Brain microvascular endothelial cell (primary cell): ENCODE measurements around the gene NRP1.
A peak's percentile ranks its signal among the peaks of the same experiment; 100 is the strongest.

Source experiments
- DNase-seq: peaks from one replicate; pipeline ENCODE4 v3.0.0-alpha.2; 2020
- H3K27ac ChIP-seq: fragments of 250-450 bp; sonication (Bioruptor Pico); 2 replicates; pipeline ENCODE4 v1.5.1; 2020; ENCODE audit warnings: mild to moderate bottlenecking, moderate library complexity
- H3K27me3 ChIP-seq: fragments of 250-450 bp; sonication (Bioruptor Pico); replicated peaks from 2 replicates; pipeline ENCODE4 v1.5.1; 2020; ENCODE audit warnings: mild to moderate bottlenecking
- H3K36me3 ChIP-seq: fragments of 250-450 bp; sonication (Bioruptor Pico); replicated peaks from 2 replicates; pipeline ENCODE4 v1.5.1; 2020; ENCODE audit warnings: mild to moderate bottlenecking
- H3K4me3 ChIP-seq: 2 replicates; pipeline ENCODE4 v1.5.1; 2011; ENCODE audit warnings: low read depth, mild to moderate bottlenecking, control low read depth, low read length, moderate library complexity
- CTCF ChIP-seq: IDR thresholded peaks from 2 replicates; pipeline ENCODE4 v1.5.1; 2011; ENCODE audit warnings: low read depth, mild to moderate bottlenecking, moderate library complexity, low read length, control low read depth, inconsistent platforms; ENCODE audit errors: missing control alignments
- in situ Hi-C: cut with HindIII; loops from 2 replicates; pipeline ENCODE4 v1.10.0; 2017; ENCODE audit warnings: low sequenced_read_pairs, low pct_ligation_motif_present

Gene NRP1

GRCh38 chr10:33345236-33345635 lies 10.8 kb upstream of the NRP1 start:
- in situ Hi-C loops = no loop called here
- no peak for DNase-seq
- no peak overlapping the region for H3K27ac ChIP-seq
- TF ChIP-seq CTCF = no peak
- H3K27me3 ChIP-seq = no peaks in the 10 kb centered on the region
- no peaks in the 10 kb centered on the region for H3K36me3 ChIP-seq
- no peak overlapping the region for H3K4me3 ChIP-seq

- Histone ChIP-seq H3K27ac (no peak overlapping the region), H3K4me3 (no peak overlapping the region), H3K36me3 (no peaks in the 10 kb centered on the region), H3K27me3 (no peaks in the 10 kb centered on the region)
- DNase-seq = no peak
- TF ChIP-seq CTCF = no peak
- in situ Hi-C loops = no loop called here
Observed at GRCh38 chr10:33344676-33345075, 10.2 kb upstream of the NRP1 start.

GRCh38 chr10:33341637-33342036 lies 7.2 kb upstream of the NRP1 start:
- Histone ChIP-seq H3K27me3 (no peaks in the 10 kb centered on the region), H3K4me3 (no peak overlapping the region), H3K27ac (peak overlapping the region; percentile 31), H3K36me3 (no peaks in the 10 kb centered on the region)
- peak; percentile 22 for DNase-seq
- in situ Hi-C loops = no loop called here
- TF ChIP-seq CTCF = no peak

GRCh38 chr10:33337326-33337957 lies 3.0 kb upstream of the NRP1 start:
- H3K27me3 ChIP-seq = no peaks in the 10 kb centered on the region
- peaks cover 3% of the 10 kb centered on the region for H3K36me3 ChIP-seq
- DNase-seq = peak; percentile 81
- peak overlapping the region; percentile 89 for H3K4me3 ChIP-seq
- peak; percentile 15 for TF ChIP-seq CTCF
- in situ Hi-C loops = no loop called here
- peak overlapping the region; percentile 75 for H3K27ac ChIP-seq

- Histone ChIP-seq H3K27me3 (no peaks in the 10 kb centered on the region), H3K4me3 (peak overlapping the region; percentile 89), H3K36me3 (peaks cover 7% of the 10 kb centered on the region), H3K27ac (peak overlapping the region; percentile 75)
- no peak for TF ChIP-seq CTCF
- peak; percentile 51 for DNase-seq
- in situ Hi-C loops = no loop called here
Observed at GRCh38 chr10:33336582-33337325, 2.3 kb upstream of the NRP1 start.
